HTR-8/SVneo (cell line): Measurements from ENCODE around the gene OR4D2.

ENCODE experiments used
- DNase-seq: peaks from one replicate; pipeline ENCODE4 v3.0.0; 2011; ENCODE audit warnings: low spot score, mixed read lengths; ENCODE audit not compliant: insufficient read length
- FAIRE-seq: peaks from 2 replicates; lab custom pipeline; 2011; peaks lifted over from hg19 to GRCh38; lab: Jason Lieb, UNC

Gene OR4D2

DNA sequence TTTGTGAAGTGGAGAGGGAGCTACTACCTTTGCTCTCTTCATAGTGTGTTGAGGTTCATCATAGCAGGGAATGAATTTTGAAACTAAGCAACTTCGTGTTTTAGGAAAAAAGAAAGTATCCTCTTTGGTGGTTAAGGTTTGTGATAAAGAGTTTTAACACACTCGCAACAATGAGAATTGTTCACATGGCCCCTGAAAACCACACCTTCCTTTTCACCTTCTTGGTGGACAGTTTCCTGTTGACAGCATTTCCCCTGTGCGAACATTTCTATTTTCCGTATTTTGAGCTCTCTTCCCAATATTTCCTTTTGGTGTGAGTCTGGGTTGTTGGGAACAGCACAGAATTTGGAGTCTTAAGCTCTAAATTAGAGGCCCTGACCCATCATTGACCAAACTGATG lies 3.8 kb downstream of the OR4D2 start:
- FAIRE-seq (no peak), DNase-seq (no peak)

DNA sequence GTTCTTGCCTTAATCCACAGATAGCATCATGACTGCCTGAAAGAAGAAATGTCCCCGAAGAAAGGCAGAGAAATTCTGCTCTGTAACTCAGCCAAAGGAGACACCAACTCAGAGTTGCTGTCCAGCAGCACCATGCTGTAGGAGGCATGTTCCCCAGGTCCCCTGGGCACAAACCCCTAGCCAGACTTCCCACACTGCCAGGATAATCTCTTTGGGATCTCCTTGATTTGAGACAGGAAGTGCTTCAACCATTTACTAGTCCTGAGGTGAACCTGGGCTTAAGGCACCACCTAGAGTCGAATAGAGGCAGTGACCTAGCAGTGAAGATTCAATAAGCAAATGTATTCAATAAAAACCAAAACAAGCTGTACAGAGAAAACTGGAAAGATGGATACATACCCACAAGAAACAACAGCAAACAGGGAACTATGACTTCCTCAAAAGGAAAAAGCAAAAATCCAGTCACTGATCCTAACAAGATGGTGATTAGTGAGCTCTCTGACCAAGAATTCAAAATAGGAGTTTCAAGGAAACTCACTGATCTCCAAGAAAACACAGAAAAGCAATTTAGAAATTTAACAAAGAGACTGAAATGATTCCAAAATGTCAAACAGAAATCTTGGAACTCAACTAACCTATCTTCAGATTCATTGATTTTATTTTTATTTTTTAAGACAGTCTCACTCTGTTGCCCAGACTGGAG lies 5.7 kb downstream of the OR4D2 start:
- FAIRE-seq = peak; percentile 70
- DNase-seq = peak; percentile 69

DNA sequence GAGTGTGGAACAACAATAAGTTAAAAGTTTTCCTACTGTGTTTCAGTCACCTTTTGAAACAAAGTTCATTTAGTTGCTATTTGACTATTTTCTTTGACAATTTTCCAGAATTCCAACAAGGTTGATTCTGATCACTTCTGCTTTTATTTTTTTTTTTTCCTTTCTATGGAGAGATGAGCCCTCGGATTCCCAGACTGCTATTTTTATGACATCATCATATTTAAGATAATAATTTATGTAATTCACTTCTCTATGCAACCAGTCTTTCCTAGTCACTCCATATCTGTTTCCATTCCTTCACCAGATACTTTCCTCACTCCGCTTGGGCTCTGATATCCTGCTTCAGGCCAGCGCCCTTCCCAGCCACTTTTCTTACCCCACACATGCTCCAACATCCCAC lies 8.1 kb downstream of the OR4D2 start:
- FAIRE-seq = no peak

DNA sequence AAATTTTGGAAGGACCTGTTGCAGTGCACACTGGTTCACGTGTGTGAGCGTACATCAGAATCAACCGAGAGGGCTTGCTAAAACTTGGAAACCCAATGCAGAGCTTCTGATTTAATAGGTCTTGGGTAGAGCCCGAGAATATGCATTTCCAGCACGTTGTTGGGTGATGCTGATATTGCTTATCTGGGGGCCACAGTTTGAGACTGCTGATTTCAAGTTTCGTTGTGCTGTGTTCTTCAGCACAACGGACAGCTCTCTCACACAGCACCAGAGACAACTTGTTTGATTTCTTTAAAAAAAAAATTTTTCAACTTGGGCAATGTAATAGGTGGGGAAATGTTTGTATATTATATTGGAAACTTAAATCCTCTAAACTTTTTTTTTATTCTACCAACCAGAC lies 9.4 kb downstream of the OR4D2 start:
- DNase-seq = no peak
- FAIRE-seq = no peak

More for the DNA sequence above, 8.1 kb downstream of the OR4D2 start:
- DNase-seq = no peak

DNA sequence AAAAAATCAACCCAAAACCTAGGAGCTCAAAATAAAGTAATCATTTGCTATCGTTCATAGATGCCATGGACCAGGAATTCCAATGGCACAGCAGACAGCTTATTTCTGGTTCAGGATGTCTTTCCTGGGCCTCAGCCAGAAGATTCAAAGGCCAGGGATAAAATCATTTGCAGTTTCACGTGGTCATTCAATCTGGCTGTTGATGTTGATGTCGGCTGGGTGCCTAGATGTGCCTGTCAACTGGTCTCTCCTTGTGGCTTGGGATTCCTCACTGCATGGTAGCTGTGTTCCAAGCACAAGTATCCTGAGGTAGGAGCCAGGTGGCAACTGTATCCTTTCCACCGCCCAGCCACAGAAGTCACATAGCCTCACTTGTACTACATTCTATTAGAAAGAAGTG lies 15.0 kb downstream of the OR4D2 start:
- FAIRE-seq = peak; percentile 76

DNA sequence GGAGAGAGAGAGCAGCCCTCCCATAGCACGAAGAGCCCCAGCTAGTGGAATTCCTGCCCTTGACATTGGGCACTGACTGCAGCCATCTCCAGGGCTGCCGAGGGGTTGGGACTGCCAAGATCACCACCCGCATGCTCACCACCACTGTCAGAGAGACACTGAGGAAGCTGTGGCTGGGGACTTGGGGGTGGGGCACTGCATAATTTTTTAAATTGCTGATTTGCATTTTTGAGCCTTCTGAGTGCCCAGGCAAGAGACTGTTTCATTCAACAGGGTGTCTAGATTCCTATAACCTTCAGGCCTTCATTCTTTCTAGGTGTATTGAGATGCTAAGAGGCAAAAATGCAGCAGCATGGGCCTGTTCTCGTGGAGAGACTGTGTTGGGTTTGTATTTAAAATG lies 16.7 kb downstream of the OR4D2 start:
- DNase-seq (no peak), FAIRE-seq (no peak)

More for the DNA sequence above, 15.0 kb downstream of the OR4D2 start:
- no peak for DNase-seq

DNA sequence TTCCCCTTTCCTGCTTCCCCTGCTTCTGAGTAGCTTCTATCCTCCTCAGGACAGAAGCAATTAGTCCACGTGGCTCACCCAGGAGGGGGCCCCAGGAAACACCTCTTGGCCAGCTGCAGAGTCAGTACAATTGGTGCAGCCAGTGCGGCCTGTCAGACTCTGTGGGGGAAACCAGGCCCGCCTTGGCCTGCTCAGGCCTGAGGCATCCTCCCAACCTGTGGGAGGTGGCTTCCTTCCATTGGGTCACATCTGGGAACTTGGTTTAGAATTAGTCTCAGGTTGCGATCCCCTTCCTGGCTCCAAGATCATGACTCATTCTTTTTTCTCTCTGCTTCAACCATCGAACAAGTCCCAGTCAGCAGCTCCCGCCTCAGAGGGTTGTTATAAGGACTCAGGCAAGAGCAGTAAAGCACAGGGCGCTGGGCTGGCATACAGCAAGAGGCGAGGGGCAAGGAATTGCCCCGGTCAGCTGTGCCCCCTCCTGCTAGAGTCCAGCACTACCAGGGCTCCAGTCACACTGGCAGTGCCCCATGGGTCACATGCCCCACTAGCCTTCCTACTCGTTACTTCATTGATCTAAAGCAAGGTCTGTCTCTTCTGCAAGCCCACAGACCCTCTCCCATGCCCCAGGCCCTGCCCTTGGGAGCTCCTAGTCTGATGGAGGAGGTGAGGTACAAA lies 17.7 kb downstream of the OR4D2 start:
- peak; percentile 94 for DNase-seq
- peak; percentile 93 for FAIRE-seq

DNA sequence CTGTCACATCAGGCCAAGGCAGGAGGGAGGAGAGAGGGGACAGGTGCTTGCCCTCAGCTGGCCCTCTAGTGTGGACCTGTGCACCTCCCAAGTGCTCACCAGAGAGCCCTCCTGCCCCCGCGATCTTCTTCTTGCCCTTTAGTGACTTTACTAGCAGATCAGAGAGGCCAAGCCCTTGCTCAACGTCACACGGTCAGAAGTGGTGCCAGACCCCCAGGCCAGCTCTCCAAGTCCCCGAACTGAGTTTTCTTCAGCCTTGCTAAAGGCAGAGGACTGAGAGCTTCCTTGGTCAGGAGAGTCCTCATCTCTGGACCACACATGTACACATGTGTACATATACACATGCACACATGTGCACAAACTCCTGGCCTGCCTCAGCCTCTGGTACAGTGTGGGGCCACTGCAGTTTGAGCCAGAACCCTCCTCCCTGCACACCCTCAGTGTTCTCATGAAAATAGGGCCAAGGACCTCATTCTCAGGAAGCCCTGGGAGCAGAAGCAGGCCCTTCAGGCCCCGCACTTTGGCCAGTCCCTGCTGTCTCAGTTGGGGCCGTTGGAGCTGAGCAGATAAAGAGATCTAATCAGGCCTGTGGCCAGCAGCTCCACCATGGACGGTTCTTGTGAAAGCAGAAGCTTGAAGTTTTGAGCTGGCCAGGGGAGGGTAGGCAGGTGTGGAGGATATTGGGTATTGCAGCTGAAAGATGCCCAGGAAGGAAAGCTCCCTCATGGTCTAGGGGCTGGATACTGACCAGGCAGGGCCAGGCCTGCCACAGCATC lies 18.4 kb downstream of the OR4D2 start:
- FAIRE-seq = peak; percentile 42
- DNase-seq = no peak

DNA sequence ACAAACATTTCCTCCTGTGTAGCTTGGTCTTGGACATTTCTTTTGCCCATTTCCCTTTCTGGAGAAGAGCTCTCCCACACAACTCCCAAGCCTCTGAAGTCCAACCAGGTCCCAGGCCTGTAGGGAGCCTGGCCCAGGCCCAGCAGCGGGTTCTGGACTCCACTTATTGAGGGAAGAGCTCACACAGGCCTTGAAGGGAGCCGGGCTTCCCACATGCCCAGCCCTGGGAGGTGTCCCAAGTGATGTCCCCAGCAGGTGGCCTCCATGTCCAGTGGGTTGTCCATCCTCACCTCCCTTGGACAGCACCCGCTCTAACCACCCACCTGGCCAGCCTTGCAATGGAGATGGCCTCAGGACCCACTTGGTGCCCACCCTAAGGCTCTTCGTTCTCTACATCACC lies 19.8 kb downstream of the OR4D2 start:
- DNase-seq (no peak), FAIRE-seq (no peak)

DNA sequence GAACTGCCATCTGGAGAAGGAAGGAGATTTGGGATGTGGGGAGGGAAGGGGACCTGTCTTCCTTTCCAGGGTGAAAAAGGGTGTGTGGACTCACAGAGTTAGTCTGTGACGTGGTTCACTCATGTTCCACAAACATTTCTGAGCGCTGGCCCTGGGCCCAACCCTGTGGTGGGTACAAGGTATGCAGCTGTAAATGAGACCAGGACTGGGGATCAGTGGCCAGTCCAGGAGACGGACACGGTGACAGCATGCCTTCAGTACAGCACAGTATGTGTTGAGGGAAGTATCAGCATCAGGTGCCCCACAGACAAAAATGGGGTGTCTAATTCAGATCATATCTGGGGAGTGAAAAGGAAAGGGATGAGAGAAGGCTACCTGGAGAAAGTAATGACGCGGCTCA lies 20.3 kb downstream of the OR4D2 start:
- FAIRE-seq (peak; percentile 38), DNase-seq (no peak)

DNA sequence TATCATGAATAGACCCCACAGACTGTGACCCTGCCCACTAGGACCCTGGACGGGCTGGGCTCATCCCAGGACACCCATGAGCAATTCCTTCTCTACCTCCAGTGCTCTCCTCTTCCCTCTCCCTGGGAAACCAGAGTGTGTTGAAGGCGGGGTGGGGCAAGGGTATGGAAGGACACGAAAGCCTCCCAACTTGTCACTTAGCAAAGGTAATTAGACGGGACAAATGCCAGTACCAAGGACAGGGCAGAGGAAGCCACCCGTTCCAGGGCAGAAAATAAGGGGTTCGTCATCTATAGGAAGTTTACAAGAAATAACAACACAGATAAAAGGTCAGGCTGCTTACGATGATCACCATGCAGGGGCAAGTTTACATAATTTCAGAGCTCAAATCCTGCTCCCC lies 20.9 kb downstream of the OR4D2 start:
- DNase-seq = no peak
- FAIRE-seq = no peak

DNA sequence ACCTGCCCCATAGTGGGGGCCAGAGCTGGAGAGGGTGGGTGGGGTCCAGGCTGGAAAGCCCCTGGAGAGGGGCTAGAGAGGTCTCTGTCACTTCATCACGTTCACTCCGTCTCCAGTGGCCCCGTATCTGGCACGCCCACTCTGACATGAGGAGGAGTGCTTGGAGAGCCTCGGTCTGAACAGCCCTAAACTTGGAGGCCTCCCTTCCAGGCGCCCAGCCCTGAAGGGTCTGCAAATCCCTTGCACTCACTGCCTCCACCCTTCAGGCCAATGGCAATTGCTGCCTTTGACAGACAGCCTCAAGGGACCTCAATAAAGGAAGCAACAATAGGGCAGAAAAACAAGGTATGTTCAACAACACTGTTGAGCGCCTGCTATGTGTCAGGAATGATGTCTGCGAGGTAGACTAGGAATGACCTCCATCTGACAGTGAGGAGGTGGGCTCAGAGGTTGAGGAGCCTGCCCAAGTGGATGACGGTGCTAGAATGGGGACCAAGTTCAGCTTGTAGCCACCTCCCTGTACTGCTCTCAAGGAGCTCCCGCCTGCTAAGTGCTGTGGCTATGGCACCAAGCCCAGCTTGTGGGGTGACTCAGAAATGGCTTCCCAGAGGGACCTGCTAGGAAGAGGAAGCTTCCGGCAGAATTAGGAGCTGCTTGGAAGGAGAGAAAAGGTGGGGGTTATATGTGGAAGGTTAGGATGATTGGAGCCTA lies 22.8 kb downstream of the OR4D2 start:
- peak; percentile 92 for DNase-seq
- FAIRE-seq = peak; percentile 80

DNA sequence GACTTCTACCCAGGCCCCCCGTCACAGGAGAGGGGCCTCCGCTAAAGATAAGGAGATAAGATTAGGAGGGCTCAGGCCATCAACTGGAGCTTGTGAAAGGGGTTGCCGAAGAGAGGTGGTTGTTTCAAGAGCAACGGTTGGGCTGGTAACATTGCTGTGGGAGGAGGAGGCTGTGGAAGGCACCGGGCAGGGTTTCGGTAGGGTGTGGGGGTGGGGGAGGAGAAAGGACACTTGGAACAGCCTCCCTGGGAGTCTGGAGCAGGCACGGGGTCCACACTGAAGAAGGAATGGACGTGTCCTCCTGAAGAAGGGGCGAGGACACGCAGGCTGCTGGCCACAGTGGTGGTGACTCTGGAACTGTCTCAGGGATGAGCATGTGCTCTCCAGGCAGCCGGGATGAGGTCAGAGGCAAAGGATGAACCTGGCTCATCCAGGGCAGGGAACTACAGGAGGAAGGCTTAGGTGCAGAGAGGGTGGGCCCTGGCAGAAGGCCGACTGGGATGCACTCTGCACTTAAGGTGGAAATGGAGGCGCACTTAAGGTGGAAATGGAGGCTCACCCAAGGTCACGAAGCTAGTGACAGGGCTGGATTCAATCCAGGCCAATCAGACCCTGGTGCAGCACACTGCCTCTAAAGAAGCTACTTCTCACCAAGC lies 24.6 kb downstream of the OR4D2 start:
- peak; percentile 4 for FAIRE-seq
- DNase-seq = no peak

DNA sequence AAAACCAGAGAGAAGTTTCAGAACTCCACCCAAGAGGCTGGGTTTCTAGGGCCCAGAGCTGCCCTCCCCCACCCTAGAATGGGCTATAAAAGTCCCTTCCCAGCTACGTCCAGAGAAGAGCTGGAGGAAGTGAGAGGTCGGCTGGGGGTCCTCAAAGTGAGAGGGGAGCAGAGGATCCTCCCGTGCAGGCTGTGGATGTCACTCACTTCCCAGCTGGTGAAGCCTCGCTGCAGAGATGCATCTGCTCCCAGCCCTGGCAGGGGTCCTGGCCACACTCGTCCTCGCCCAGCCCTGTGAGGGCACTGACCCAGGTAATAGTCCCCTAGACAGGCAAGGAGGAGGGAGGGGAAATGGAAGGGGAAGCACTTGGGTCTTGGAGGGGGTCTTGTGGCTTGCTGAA lies 25.8 kb downstream of the OR4D2 start, which contains the start of gene EPX:
TSS of gene EPX (plus strand) at position 115 of the 400 bp plus-strand sequence. CDS start at position 236, 121 bp downstream.
- FAIRE-seq = no peak
- DNase-seq = no peak

DNA sequence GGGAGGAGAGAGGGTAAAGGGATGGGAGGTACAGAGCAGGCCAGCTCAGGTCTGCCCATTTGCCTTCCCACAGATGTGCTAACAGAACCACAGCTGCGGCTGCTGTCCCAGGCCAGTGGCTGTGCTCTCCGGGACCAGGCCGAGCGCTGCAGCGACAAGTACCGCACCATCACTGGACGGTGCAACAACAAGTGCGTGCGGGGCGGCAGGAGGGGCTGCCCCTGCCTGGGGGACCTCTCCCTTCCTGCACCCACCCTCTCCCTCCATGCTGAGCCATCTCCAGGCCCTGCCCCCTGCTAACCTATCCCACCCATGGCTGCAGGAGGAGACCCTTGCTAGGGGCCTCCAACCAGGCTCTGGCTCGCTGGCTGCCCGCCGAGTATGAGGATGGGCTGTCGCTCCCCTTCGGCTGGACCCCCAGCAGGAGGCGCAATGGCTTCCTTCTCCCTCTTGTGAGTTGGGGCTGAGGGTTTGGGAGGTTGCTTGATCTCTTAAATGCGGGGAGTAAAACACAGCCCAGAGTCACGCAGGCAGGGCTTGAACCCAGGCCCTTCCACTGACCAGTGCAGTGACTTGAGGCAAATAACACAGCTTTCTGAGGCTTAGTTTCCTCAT lies 27.0 kb downstream of the OR4D2 start:
- no peak for DNase-seq
- FAIRE-seq = no peak

DNA sequence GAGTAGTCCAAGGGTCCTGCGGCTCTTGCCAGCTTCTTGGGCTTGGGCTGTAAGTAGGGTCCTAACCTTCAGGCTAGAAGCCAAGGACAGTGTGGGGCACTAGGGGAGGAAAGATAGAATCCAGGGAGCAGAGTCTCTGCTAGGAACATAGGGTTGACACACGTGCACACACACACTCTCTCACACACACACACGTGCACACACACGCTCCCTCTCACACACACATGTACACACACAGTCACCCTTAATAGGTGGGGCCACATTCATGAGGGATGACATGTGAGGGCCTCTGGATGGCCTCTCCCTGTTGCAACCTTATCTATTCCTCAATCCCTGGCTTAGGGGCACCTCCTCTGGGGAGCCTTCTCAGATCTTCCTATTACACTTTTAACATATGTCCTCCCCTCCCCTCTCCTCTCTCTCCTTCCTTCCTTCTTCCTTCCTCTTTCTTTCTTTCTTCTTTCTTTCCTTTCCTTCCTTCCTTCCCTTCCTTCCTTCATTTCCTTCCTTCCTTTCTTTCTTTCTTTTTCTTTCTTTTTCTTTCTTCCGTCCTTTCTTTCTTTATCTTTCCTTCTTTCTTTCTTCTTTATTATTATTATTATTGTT lies 28.8 kb downstream of the OR4D2 start:
- DNase-seq (no peak), FAIRE-seq (peak; percentile 65)

DNA sequence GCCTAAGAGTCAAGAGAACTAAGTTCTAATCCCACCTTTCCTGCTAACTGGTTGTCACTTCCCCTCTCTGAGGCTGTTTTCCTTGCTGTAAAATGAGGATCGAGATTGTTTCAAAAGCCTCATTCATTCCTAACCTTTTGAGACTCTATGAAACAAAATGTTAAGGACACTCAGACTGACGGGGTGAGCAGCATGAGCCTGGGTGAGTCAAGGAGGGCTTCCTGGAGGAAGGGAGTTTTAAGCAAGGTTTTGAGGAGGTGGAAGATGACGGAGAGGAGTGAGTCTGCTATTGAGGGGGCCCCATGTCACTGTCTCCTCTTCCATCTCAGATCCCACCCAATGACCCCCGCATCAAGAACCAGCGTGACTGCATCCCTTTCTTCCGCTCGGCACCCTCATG lies 29.8 kb downstream of the OR4D2 start:
- FAIRE-seq = no peak
- DNase-seq = no peak

DNA sequence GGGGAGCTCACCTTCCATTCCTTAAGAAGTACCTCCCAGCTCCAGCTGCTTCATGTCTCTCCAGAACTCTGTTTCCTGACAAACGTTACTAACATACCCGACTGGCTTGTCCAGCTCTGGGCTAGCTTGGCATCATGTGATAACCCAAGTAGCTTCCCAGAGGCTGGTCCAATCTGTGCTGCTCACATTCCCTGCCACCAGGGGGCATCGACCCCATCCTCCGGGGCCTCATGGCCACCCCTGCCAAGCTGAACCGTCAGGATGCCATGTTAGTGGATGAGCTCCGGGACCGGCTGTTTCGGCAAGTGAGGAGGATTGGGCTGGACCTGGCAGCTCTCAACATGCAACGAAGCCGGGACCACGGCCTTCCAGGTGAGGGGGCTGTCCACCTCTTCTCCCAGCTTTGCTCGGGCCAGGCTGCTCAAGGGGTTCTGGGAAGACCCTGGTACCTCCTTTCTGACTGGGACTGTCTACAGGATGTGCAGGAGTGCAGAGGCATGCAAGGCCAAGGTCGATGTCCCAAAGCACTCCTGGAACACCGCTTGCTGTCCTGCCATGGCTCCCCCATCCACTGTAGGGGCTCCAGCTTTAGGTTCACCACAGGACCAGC lies 33.3 kb downstream of the OR4D2 start:
- FAIRE-seq = peak; percentile 89
- peak; percentile 67 for DNase-seq

DNA sequence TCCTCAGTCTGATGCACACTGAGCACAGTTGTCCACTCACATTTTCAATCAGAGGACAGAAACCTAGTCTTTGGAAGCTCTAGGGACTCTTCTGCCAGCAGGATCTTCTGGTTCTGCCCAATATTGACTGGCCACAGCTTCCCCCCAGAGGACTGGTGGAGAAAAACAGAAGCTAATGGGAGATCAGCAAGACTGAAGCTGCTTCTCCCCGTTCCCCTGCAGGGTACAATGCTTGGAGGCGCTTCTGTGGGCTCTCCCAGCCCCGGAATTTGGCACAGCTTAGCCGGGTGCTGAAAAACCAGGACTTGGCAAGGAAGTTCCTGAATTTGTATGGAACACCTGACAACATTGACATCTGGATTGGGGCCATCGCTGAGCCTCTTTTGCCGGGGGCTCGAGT lies 36.1 kb downstream of the OR4D2 start:
- peak; percentile 4 for FAIRE-seq

More for the DNA sequence above, 36.1 kb downstream of the OR4D2 start:
- DNase-seq = no peak
